PC-9 (cell line): ENCODE results near the gene CAB39L. TPM values are rescaled to one million over a fixed set of nuclear protein-coding genes. Genes with fewer than 3 reads are reported as not detected.
"Not testable (repeated sequence)": the region's sequence is repeated elsewhere in the genome, so short reads cannot be mapped to it uniquely, and the experiment has no call there.

Experiments used
- BruUV-seq: library from RNA; stranded (reverse); fragments of 400-500 nt; replicated peaks from 2 replicates; lab custom pipeline; 2021; lab: Mats Ljungman, UMichigan
- CTCF ChIA-PET: fragments of 300-600 bp; sonication (Branson Sonifier 250); formaldehyde crosslinking; loops from one replicate; lab custom pipeline; 2022; ENCODE audit warnings: antibody characterized with exemption; lab: Charles Lee
- POLR2A ChIA-PET: fragments of 300-600 bp; sonication (Branson Sonifier 250); formaldehyde crosslinking; loops from one replicate; lab custom pipeline; 2022; ENCODE audit warnings: antibody characterized with exemption; ENCODE audit not compliant: unreplicated experiment; lab: Charles Lee
- DNase-seq, 2 experiments: peaks; one replicate each; pipeline versions ENCODE4 v3.0.0 to v3.0.0-alpha.2; 2015 to 2022; ENCODE audit warnings: mixed read lengths in 1 of 2
- H2AFZ ChIP-seq: fragments of 200-600 bp; sonication (generic); 2 replicates; pipeline ENCODE4 v1.8.1; 2017; ENCODE audit warnings: antibody characterized with exemption
- H3F3A ChIP-seq: fragments of 200-600 bp; sonication (generic); 2 replicates; pipeline ENCODE4 v1.8.1; 2017; ENCODE audit warnings: antibody characterized with exemption, mild to moderate bottlenecking, low read depth; ENCODE audit not compliant: insufficient read depth
- H3K27ac ChIP-seq: fragments of 200-600 bp; sonication (generic); 2 replicates; pipeline ENCODE4 v1.6.1; 2016; ENCODE audit warnings: mixed run types
- H3K27me3 ChIP-seq: fragments of 200-600 bp; sonication (generic); 2 replicates; pipeline ENCODE4 v1.6.1; 2016; ENCODE audit warnings: low read depth, mixed run types; ENCODE audit not compliant: insufficient read depth
- H3K36me3 ChIP-seq: fragments of 200-600 bp; sonication (generic); 2 replicates; pipeline ENCODE4 v1.6.1; 2016; ENCODE audit warnings: low read depth, mixed run types
- H3K4me1 ChIP-seq: fragments of 200-600 bp; sonication (generic); replicated peaks from 2 replicates; pipeline ENCODE4 v1.6.1; 2016; ENCODE audit warnings: mixed run types; ENCODE audit not compliant: insufficient read depth
- H3K4me2 ChIP-seq: fragments of 200-600 bp; sonication (generic); 2 replicates; pipeline ENCODE4 v1.6.1; 2017; ENCODE audit warnings: mixed run types
- H3K4me3 ChIP-seq: fragments of 200-600 bp; sonication (generic); 2 replicates; pipeline ENCODE4 v1.6.1; 2016; ENCODE audit warnings: mixed run types
- H3K79me2 ChIP-seq: fragments of 200-600 bp; sonication (generic); 2 replicates; pipeline ENCODE4 v1.6.1; 2017; ENCODE audit warnings: low read depth, mixed run types
- H3K9me2 ChIP-seq: fragments of 200-600 bp; sonication (generic); 2 replicates; pipeline ENCODE4 v1.8.1; 2017; ENCODE audit warnings: mild to moderate bottlenecking; ENCODE audit not compliant: insufficient read depth
- H3K9me3 ChIP-seq: fragments of 200-600 bp; sonication (generic); 2 replicates; pipeline ENCODE4 v1.8.1; 2016; ENCODE audit warnings: low read depth; ENCODE audit not compliant: insufficient read depth
- H4K20me1 ChIP-seq: fragments of 200-600 bp; sonication (generic); 2 replicates; pipeline ENCODE4 v1.8.1; 2017; ENCODE audit not compliant: insufficient read depth
- CTCF ChIP-seq: fragments of 200-600 bp; sonication (generic); conservative IDR thresholded peaks from 2 replicates; pipeline ENCODE4 v1.6.1; 2017; ENCODE audit warnings: mixed run types, antibody characterized with exemption, mild to moderate bottlenecking, moderate library complexity
- EZH2 ChIP-seq: fragments of 200-600 bp; sonication (generic); IDR thresholded peaks from 2 replicates; pipeline ENCODE4 v1.8.0; 2017; ENCODE audit warnings: antibody characterized with exemption, low read depth
- intact Hi-C: fragments of 100-400 bp; cut with micrococcal nuclease; formaldehyde crosslinking; loops from one replicate; pipeline ENCODE4 v1.10.0; 2022; ENCODE audit not compliant: unreplicated experiment
- total RNA-seq: library from RNA; stranded (reverse); gene quantifications from 2 replicates; pipeline ENCODE4 v1.2.3, GENCODE V29; 2021

The CAB39L gene
- total RNA-seq, 1 experiment from 2014 or later = 10.7 TPM

DNA sequence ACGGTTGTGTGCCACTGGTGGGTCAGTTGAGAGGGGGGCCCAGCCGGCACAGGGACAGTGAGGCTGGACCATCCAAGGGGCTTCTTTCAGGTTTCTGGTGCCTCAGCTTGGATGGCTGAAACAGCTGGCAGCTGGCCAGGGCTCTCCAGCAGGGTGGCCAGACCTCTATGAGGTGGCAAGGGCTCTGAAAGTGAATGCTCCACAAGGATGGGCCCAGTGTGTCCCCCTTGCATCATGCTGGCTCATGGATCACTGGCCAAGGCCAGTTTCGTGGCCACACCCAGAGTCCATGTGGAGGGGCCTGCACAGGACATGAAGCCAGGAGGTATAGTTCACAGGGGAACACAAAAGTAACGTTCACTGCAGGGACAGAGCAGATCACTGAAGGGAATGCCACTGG, 146.5 kb downstream of the CAB39L start:
- no peaks in the 10 kb centered on the region for H3K27me3 ChIP-seq
- TF ChIP-seq EZH2 = no peak
- TF ChIP-seq CTCF = no peak
- no peak overlapping the region for H3K4me2 ChIP-seq
- no peaks in the 10 kb centered on the region for H3F3A ChIP-seq
- no peaks in the 10 kb centered on the region for H3K36me3 ChIP-seq
- no peaks in the 10 kb centered on the region for H3K79me2 ChIP-seq
- CTCF ChIA-PET = no interaction called here
- no peak overlapping the region for H2AFZ ChIP-seq
- POLR2A ChIA-PET = no interaction called here
- no peaks in the 10 kb centered on the region for H3K9me3 ChIP-seq
- no peak overlapping the region for H3K4me3 ChIP-seq
- no peaks in the 10 kb centered on the region for H4K20me1 ChIP-seq
- intact Hi-C loops = loop anchor here (10.0 kb wide), 1 partner anchor 1617 kb away; no protein-coding TSS in a partner anchor
- H3K27ac ChIP-seq = no peak overlapping the region
- DNase-seq = no peak
- no TSS peak for BruUV-seq
- H3K4me1 ChIP-seq = no peaks in the 10 kb centered on the region
- H3K9me2 ChIP-seq = no peaks in the 10 kb centered on the region

GRCh38 chr13:49296659-49297058, 147.2 kb downstream of the CAB39L start:
- no peak for TF ChIP-seq CTCF
- no peak for TF ChIP-seq EZH2
- Histone ChIP-seq H3K27ac (no peak overlapping the region), H3K4me3 (no peak overlapping the region), H3K9me2 (no peaks in the 10 kb centered on the region), H3K27me3 (no peaks in the 10 kb centered on the region), H3K9me3 (no peaks in the 10 kb centered on the region), H3K79me2 (no peaks in the 10 kb centered on the region), H3K4me1 (no peaks in the 10 kb centered on the region), H3F3A (no peaks in the 10 kb centered on the region), H2AFZ (no peak overlapping the region), H3K36me3 (no peaks in the 10 kb centered on the region), H3K4me2 (no peak overlapping the region), H4K20me1 (no peaks in the 10 kb centered on the region)
- ChIA-PET POLR2A (no interaction called here), CTCF (no interaction called here)
- BruUV-seq = no TSS peak
- intact Hi-C loops = loop anchor here (10.0 kb wide), 1 partner anchor 1618 kb away; no protein-coding TSS in a partner anchor
- DNase-seq = no peak

- Histone ChIP-seq H2AFZ (no peak overlapping the region), H3K4me3 (no peak overlapping the region), H4K20me1 (no peaks in the 10 kb centered on the region), H3F3A (no peaks in the 10 kb centered on the region), H3K4me2 (no peak overlapping the region), H3K9me3 (no peaks in the 10 kb centered on the region), H3K36me3 (no peaks in the 10 kb centered on the region), H3K27me3 (no peaks in the 10 kb centered on the region), H3K4me1 (no peaks in the 10 kb centered on the region), H3K9me2 (no peaks in the 10 kb centered on the region), H3K27ac (no peak overlapping the region), H3K79me2 (no peaks in the 10 kb centered on the region)
- ChIA-PET POLR2A (no interaction called here), CTCF (interaction anchor here (0.6 to 0.7 kb wide), 2 partner anchors 247 to 715 kb away, joined by 3 to 5 read pairs; no protein-coding TSS in a partner anchor)
- intact Hi-C loops = loop anchor here (10.0 kb wide), 1 partner anchor 1620 kb away; no protein-coding TSS in a partner anchor
- no TSS peak for BruUV-seq
- no peak for TF ChIP-seq CTCF
- no peak for DNase-seq
Measured at GRCh38 chr13:49295244-49295643, 148.6 kb downstream of the CAB39L start.

DNA sequence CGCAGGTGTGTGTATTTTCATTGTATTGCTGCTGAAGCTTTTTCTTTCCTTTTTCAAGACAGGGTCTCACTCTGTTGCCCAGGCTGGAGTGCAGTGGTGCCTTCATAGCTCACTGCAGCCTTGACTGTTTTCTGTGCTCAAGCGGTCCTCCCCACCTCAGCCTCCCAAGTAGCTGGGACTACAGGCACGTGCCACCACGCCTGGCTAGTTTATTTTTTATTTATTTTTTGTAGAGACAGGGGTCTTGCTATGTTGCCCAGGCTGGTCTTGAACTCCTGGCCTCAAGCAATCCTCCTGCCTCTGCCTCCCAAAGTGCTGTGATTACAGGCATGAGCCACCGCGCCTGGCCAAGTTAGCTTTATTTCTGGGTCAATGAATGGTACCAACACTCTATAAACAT, 149.1 kb downstream of the CAB39L start:
- H3K9me2 ChIP-seq, H3K9me3 ChIP-seq, H3K36me3 ChIP-seq, POLR2A ChIA-PET, H3K27me3 ChIP-seq, H2AFZ ChIP-seq, DNase-seq, H3K4me3 ChIP-seq, H3F3A ChIP-seq, H3K79me2 ChIP-seq, BruUV-seq, H3K4me1 ChIP-seq, H3K4me2 ChIP-seq, H3K27ac ChIP-seq, H4K20me1 ChIP-seq: not testable (repeated sequence)
- CTCF ChIA-PET = interaction anchor here (0.6 to 0.7 kb wide), 3 partner anchors 17 to 715 kb away, joined by 3 to 5 read pairs (median 5); no protein-coding TSS in a partner anchor
- intact Hi-C loops = loop anchor here (10.0 kb wide), 1 partner anchor 1620 kb away; no protein-coding TSS in a partner anchor
